Epithelial cell of proximal tubule (primary cell): Measurements from ENCODE around the gene SDK2. TPM values are rescaled to one million over a fixed set of nuclear protein-coding genes. Genes with fewer than 3 reads are reported as not detected.

Source experiments
- DNase-seq: peaks from one replicate; pipeline ENCODE4 v3.0.0-alpha.2; 2011; ENCODE audit warnings: low read depth
- H3K4me3 ChIP-seq: 2 replicates; pipeline ENCODE4 v1.5.1; 2011; ENCODE audit warnings: low read depth, mild to moderate bottlenecking, low read length
- total RNA-seq: library from RNA; depleted of rRNA; stranded (reverse); fragments of >200 nt; gene quantifications from 2 replicates; pipeline ENCODE4 v1.2.3, GENCODE V29; 2015
- TF ChIP-seq, protein P1 (sequence below): conservative IDR thresholded peaks from 2 replicates; pipeline ENCODE4 v1.5.1; 2012; ENCODE audit warnings: low read depth, mild to moderate bottlenecking, low read length

The SDK2 gene
- total RNA-seq, 1 donor from 2014 or later, result 0.12 TPM

DNA sequence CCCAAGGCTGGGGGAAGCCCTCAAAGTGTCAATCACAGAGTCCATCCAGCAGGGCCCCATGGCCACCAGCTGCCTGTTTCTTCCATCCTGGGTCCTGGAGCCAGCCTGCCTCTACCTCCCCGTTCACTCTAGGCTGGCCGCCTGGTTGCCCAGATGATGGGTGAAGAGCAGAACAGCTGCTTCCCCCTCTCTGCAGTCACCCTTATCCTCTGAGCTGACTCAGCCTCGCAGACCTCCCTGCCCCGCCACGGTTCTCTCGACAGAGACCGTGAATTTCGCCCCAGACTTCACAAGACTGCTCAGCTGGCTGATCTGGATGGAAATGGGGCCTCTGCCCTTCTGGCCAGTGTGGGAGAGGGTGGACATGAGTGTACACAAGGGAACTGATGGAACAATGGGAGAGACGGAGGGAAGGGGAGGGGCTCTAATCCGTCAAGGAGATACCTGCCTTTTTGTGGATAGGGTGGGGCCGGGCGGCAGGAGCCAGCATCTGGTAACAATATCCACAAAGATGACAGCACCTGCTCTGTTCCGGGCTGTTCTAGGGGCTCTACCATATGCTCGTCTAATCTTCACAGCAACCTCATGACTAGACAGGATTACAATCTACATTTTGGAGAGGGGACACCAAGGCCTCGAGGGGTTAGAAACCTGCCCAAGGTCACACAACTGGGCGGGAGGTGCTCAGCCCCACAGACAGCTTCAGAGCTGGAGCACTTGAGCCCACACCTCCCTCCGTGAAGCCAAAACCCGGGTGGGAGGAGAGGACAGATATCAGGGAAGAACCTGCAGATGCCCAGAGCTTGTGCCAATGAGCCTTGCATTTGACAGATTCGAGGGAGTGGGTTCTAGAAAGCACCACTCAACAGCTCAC lies 136.0 kb downstream of the SDK2 start:
- no peak for DNase-seq
- TF ChIP-seq, protein P1, sequence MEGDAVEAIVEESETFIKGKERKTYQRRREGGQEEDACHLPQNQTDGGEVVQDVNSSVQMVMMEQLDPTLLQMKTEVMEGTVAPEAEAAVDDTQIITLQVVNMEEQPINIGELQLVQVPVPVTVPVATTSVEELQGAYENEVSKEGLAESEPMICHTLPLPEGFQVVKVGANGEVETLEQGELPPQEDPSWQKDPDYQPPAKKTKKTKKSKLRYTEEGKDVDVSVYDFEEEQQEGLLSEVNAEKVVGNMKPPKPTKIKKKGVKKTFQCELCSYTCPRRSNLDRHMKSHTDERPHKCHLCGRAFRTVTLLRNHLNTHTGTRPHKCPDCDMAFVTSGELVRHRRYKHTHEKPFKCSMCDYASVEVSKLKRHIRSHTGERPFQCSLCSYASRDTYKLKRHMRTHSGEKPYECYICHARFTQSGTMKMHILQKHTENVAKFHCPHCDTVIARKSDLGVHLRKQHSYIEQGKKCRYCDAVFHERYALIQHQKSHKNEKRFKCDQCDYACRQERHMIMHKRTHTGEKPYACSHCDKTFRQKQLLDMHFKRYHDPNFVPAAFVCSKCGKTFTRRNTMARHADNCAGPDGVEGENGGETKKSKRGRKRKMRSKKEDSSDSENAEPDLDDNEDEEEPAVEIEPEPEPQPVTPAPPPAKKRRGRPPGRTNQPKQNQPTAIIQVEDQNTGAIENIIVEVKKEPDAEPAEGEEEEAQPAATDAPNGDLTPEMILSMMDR, result no peak
- H3K4me3 ChIP-seq, result no peak overlapping the region

DNA sequence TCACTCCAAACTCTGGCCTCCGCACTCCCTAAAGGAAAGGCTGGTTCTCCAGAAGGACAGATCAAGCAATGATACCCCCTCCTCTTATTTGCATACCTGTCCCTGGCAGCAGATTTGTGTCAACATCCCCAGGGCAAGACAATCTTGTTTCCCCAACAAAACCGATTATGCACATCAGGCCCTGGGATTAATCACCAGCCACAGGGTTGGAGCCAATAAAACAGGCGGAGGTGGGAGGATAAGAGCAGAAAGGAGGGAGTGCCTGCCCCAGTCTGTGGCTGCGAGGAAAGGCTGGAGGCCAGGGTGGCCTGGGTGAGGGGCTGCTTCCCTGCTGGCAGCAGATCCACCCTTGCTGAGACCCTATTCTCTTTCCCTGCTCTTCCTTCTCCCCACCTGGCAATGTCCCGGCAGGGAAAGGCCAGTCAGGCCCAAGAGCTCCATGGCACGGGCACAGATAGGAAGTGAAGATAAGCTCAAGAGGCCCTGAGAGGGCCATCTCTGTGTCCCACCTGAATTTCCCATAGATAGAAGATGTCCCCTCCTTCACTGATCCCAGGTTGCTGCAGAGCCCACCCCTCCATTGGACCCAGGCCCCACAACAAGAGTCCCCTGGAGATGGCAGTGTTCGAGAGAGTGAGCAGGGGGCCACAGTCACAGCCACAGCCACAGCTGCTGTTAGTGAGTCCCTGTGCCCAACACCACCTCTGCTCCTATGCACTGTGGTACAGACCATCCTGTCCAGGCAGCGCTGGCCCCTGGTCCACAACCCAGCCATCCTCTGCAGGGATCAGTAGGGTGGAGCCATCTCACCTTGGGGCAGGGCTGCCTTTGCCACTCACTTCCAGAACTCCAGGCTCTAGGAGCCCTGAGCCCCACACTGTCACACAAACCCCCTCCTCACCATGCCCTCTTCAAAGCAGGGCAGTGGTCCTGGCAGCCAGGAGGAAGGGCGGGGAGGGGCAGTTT lies 137.5 kb downstream of the SDK2 start:
- no peak overlapping the region for H3K4me3 ChIP-seq
- TF ChIP-seq, protein P1, result no peak
- no peak for DNase-seq

GRCh38 chr17:73503560-73503959 lies 140.7 kb downstream of the SDK2 start:
- no peak overlapping the region for H3K4me3 ChIP-seq
- DNase-seq, result no peak
- TF ChIP-seq, protein P1, result no peak

DNA sequence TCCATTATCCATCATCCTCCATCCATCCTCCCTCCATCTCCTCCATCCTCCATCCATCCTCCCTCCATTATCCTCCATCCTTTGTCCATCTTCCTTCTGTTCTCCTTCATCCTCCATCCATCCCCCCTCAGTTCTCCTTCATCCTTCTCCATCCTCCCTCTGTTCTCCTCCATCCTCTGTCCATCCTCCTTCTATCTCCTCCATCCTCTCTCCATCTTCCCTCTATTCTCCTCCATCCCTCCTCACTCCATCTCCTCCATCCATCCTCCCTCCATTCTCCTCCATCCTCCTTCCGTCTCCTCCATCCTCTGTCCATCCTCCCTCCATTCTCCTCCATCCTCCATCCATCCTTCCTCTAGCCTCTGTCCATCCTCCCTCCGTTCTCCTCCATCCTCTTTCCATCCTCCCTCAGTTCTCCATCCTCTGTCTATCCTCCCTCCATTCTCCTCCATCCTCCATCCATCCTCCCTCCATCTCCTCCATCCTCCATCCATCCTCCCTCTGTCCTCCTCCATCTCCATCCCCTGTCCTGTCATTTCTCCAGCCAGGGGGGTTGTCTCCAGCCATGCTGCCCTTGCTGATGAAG lies 143.7 kb downstream of the SDK2 start:
- H3K4me3 ChIP-seq, result no peak overlapping the region
- TF ChIP-seq, protein P1, result no peak
- DNase-seq, result no peak

DNA sequence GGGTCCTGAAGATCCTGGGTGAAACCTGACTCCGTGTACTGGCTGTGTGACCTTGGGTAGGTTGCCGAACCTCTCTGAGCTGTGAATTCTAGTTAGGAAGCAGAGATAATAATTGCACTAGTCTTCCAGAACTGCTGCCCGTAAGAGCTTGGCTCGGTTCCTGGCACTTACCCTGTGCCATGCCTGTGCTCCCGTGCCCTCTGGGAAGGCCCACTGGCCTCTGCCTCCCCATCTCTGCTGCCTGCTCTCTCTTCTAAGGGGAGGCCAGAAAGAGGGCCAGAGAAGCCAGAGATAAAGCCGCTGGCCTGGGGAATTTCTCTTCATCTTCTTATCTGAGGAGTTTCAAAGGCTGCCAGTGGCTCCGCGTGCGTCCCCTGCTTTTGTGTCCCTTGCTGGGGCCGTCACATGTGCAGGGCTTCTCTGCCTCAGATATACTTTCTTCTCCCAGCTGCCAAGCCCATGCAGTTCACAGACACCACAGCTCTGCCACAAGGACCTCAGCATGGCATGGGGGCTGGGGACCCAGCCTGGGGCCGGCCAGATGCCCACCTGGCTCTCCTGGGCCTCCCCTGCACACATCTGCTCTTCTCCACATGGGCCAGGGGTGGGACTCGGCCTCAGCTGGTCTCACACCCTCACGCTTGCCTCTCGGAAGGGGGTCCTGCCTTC lies 145.2 kb downstream of the SDK2 start:
- TF ChIP-seq, protein P1, result no peak
- DNase-seq, result no peak

DNA sequence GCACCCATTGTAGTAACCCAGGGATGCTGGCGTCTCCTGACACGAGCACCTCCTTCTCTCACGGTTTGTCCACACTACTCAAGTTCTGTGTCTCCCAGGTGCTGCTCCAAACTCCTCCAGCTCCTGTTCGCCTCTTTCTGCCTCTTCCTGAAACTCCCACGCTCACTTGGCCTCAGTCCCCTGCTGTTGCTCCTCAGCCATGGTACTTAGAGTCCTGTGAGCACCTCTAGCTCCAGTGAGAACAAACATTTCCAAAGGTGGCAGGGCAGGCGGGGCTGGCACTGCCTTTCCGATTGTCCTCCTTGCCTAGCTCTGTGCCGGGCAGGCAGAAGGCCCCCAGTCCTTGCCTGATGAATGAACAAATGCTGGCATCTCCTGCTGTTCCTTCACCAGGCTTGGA lies 146.1 kb downstream of the SDK2 start:
- TF ChIP-seq, protein P1, result no peak
- DNase-seq, result no peak

More for the DNA sequence above, 145.2 kb downstream of the SDK2 start:
- no peak overlapping the region for H3K4me3 ChIP-seq

More for the DNA sequence above, 146.1 kb downstream of the SDK2 start:
- no peak overlapping the region for H3K4me3 ChIP-seq
